Esophagus muscularis mucosa (tissue), 3 donors: ENCODE data around the gene CES3.

Experiments
- CTCF ChIP-seq, 3 experiments: fragments of 200-600 bp in 2 of 3; fragments of 450-650 bp in 1 of 3; sonication (generic) in 2 of 3; IDR thresholded peaks; one replicate each; pipeline ENCODE4 v1.5.1; 2017 to 2019; ENCODE audit warnings: antibody characterized with exemption in 3 of 3, mild to moderate bottlenecking in 2 of 3, moderate library complexity in 1 of 3
- EP300 ChIP-seq: sonication (generic); formaldehyde crosslinking; IDR thresholded peaks from one replicate; pipeline ENCODE4 v1.6.1; 2017; ENCODE audit warnings: antibody characterized with exemption

DNA sequence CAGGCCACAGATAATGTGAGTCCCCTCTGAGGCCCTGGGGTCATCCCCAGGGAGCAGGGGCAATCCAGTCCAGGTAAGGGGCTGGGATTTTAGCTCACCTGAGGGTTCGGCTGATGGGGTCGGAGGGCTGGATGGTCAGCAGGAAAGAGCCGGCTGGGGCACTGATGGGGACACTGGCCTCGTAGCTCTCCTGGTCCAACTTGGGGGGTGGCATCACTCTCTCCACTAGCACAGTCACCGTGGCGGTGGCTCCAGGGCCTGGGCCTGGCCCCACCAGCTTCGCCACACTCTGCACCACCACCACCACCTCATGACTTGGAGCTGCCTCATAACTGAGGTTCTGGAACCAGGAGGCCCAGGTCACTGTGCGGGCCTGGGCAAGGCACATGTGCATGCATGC, 49.3 kb upstream of the CES3 start:
- TF ChIP-seq CTCF (IDR thresholded peaks at IDR 0.05) (no peak), EP300 (no peak)
